MV-4-11 (cell line): ENCODE measurements around the gene PHACTR1.

Experiments used
- DNase-seq: peaks from one replicate; lab custom pipeline; 2025; lab: John Stamatoyannopoulos, UW

PHACTR1 gene

DNA sequence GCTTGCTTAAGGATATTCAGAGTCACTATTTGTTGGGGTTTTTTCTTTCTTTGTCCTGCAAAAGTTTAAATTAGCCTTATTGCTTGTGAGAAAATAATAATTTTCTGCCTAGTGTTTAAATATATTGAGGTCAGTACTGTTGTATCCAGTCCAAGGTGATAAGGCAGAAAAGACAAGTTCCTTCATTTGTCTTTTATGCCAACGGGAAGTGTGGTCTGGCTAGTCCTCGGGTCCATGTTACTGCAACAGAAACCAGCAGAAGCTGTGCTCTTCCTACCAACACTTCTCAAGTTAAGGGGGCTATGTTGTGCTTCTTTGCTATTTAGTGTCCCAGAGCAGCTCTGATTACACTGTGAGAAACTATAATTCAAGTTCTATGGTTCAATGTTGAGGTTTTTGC, 310.6 kb downstream of the PHACTR1 start:
- no peak for DNase-seq

DNA sequence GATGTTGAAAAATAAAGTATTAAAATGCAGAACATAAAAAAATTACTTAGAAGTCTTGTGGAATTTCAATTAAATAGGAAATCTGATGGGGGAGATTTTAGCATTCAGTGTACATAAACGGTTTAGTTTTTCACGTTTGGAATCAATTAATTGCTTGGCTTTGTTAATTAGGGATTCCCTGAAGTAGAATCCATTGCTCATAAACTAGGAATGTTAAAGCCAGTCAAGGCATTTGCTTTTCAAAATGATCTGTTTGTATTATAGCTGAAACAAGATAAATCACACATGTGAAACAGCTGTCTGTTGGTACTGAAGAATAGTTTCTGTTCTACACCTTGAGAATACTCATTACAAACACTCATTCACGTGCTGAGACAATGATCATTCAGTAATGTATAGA, 313.8 kb downstream of the PHACTR1 start:
- DNase-seq: no peak

DNA sequence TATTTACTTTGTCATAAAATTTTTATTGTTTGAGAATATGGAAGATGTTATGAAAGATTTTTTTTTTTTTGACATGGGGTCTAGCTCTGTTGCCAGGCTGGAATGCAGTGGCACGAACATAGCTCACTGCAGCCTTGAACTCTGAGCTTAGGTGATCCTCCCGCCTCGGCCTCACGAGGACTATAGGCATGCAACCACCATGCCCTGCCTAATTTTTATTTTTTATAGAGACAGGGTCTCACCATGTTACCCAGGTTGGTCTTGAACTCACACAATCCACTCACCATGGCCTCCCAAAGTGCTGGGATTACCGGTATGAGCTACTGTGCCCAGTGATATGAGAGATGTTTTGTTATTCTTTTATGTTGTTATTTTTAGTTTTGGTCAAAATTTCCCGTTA, 316.0 kb downstream of the PHACTR1 start:
- no peak for DNase-seq

DNA sequence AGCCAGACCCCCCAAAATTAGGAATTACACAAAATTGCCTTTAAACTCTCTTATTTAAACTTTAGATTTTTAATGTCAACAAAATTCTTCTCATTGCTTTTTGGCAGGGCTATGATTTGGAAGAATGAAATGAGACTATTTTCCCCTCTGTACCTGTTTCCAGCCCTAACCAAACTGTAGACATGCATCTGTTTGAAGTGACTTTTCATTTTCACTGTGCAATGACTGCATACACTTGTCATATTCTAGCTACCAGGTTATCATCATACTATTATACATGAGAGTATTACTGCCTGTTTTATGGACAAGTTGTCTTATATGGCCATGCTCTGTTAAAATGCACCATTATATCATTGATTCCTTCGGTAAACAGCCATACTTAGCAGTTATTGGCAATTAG, 316.6 kb downstream of the PHACTR1 start:
- no peak for DNase-seq

GRCh38 chr6:13034316-13034715, 317.7 kb downstream of the PHACTR1 start:
- peak; percentile 34 for DNase-seq

- no peak for DNase-seq
Measured at GRCh38 chr6:13035606-13036005, 319.0 kb downstream of the PHACTR1 start.

DNA sequence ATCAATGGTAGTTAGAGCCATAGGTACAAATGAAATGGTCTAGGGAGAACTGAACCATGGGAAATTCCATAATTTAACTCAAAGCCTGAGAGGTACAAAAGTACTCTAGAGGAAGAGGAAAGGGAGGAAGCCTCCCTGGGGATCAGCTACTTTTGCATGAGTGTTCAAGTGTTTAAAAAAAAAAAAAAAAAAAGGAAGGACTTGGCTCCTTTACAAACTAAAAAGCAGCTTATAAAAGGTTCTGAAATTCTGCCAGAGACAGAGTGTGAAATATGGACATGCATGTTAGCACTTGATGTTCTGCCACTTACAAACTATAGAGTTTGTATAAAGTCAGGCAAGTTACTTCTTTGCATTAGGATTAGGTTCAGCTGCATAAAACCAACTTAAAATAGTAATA, 321.7 kb downstream of the PHACTR1 start:
- DNase-seq: no peak

GRCh38 chr6:13038741-13039190, 322.2 kb downstream of the PHACTR1 start:
- DNase-seq: no peak

DNA sequence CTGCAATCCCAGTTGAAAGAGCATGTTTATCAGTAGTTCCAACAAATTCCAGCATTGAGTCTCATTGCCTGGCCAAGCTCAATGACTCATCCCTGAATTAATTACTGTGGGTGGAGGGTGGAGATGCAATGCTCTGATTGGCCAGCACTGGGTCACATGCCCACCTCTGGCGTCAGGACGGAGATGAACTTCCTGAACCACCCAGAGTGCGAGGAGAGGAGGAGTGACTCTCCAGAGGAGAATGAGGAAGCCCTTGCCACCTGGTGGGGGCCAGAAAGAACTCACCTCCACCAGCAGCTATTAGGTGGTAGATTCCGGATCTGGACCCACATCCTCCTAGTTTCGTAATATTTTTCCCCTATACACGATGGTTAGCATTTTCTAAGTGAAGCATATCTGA, 327.8 kb downstream of the PHACTR1 start:
- DNase-seq: peak; percentile 26

- no peak for DNase-seq
Measured at GRCh38 chr6:13044896-13045295, 328.3 kb downstream of the PHACTR1 start.

- no peak for DNase-seq
Measured at GRCh38 chr6:13045676-13046075, 329.1 kb downstream of the PHACTR1 start.

- DNase-seq: no peak
Measured at GRCh38 chr6:13046084-13046483, 329.5 kb downstream of the PHACTR1 start.

DNA sequence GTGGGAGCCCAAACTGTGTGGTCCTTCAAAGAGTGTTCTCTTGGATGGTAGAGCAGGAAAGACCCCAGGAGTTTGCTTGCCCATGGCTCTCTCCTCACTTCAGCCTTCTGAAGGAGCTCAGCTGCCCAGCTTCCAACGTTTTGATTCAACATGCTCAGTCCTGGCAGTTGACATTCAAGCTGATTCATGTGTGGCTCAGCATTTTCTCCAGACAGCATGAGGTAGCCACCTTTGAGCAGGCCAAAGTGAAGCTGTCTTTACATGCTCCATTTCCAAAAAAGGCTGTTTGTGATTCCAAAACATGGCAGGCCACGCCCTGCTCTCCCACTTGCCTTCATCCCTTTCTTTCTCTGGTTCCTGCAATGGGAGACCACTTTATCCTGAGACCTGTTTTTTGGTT, 331.5 kb downstream of the PHACTR1 start:
- no peak for DNase-seq

DNA sequence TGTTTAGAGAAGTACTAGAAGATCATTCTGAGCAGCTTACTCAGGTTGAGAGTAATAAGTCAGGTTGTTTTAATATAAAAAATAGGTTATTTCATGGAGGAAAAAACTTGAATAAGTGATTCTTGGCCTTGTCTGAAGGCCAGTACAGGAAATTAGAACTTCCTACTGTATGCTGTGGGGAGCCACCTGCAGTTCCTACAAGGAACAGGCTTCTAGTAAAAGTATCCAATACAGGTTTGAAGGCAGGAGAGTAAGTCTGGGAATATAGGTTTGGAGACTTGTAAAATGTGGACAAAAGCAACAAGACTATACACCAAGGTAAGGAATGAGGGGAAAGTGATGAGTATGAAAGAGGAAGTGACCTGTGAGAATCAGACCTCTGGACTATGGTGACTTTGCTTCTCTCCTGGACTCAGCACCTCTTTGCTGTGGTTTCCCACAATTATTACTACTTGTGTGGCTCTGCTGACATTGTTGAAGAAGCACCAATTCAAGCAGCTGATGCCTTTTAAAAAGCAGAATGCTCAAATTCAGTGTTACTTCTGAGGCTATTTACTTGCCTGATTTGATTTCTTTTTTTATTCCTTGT, 333.2 kb downstream of the PHACTR1 start:
- no peak for DNase-seq

DNA sequence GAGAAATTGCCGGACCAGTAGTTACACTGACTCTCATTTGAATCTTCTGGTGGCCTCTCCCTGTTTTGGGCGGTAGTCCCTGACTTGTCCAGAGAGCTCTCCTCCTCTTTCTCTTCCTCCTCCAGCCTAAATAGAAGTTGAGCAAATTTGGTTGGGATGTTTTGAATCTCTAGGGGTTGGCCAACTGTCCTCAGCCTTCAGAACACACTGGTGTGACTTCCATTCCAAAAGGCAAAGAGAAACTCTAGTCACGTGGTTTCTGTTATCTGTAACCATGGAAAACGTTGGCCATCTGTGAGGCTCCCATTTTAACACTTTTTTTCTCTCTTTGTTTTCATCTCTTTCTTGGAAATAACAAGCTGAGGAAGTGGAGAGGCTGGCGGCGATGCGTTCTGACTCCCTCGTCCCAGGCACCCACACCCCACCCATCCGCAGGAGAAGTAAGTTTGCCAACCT, 336.5 kb downstream of the PHACTR1 start:
- no peak for DNase-seq

- no peak for DNase-seq
Measured at GRCh38 chr6:13058051-13058450, 341.5 kb downstream of the PHACTR1 start.

DNA sequence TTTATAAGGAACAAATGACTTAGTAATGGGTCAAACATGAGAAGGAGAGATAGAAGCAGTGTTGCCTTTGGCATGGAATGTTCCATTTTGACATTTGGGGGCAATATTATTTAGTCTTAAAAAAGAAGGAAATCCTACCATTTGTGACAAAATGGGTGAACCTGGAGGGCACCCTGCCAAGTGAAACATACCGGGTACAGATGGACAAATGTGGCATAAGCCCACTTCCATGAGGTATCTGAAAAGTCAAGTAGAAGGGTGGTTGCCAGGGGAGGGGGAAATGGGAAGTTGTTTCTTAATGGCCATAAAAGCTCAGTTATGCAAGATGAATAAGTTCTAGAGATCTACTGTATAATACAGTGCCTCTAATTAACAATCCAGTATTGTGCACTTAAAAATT, 342.5 kb downstream of the PHACTR1 start:
- DNase-seq: no peak

DNA sequence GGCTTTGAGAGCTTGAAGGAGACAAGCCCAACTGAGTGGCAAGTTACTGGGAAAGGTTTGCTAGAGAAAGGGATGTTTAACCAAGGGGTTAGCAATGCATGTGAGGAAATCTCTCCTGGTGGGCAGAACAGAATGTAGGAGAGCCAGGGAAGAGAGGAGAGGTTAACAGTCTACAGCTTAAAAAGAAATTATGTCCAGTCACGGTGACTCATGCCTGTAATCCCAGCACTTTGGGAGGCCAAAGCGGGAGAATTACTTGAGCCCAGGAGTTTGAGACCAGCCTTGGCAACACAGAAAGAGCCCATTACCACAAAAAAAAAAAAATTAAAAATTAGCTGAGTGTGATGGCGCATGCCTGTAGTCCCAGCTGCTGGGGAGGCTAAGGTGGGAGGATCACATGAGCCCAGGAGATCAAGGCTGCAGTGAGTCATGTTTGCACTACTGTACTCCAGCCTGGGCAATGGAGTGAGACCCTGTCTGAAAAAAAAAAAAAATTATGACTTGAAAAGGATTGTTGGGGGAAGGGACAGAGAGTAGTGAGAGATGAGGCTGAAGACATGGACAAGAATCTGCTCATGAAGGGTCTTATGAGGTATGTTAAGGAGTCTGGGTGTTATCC, 346.8 kb downstream of the PHACTR1 start:
- no peak for DNase-seq

DNA sequence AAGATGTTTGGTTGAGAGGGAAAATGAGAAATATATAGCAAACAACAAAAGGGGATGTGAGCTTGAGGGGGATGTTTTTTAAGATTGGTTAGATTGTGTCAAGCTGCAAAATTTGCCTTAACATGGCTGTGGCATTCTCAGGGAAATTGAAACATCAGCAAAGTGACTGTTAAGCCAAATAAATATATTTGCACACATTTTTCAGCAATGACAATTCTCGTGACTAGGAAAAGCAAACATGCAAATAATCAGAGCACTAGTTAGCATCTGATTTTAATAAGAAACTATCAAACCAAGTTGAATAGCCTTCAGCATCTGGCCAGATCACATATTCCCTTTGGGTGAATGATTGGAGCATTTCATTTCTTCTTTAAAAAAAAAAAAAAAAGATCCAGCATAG, 349.0 kb downstream of the PHACTR1 start:
- no peak for DNase-seq

DNA sequence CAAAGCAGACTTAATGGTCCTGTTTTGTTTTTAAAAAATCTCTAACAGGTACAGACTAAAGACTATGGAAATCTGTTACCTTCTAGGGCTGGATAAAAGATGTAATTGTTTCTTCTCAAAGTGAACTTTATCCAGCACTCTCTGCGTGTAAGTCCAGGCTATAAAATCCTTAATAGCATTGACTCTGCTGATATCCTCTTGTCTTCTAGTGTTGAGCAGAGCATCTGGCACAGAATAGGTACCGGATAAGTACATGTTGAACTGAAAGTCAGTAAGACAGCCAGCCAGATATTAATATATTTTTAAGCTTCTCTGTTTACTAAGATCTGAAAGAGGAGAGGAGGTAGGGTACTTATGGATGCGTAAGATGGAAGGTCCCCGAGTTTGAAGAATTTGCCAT, 349.5 kb downstream of the PHACTR1 start:
- no peak for DNase-seq

- DNase-seq: no peak
Measured at GRCh38 chr6:13066820-13067219, 350.3 kb downstream of the PHACTR1 start.

GRCh38 chr6:13068586-13069210, 352.1 kb downstream of the PHACTR1 start:
- peak; percentile 13 for DNase-seq

- no peak for DNase-seq
Measured at GRCh38 chr6:13071550-13072345, 355.2 kb downstream of the PHACTR1 start.
